Panc1 (cell line): ENCODE results near the gene MGRN1.
A peak's percentile ranks its signal among the peaks of the same experiment; 100 is the strongest.

ENCODE experiments used
- POLR2AphosphoS5 ChIP-seq: IDR thresholded peaks from 2 replicates; pipeline ENCODE4 v1.6.1; 2012; ENCODE audit warnings: mild to moderate bottlenecking, low read depth, low read length, moderate library complexity
- SIN3A ChIP-seq: IDR thresholded peaks from 2 replicates; pipeline ENCODE4 v1.6.1; 2012; ENCODE audit warnings: low read depth, mild to moderate bottlenecking, low read length, moderate library complexity, borderline replicate concordance; ENCODE audit not compliant: insufficient read depth
- TCF7L2 ChIP-seq: IDR thresholded peaks from 2 replicates; pipeline ENCODE4 v1.6.1; 2011; ENCODE audit warnings: mild to moderate bottlenecking, low read depth, low read length, inconsistent platforms
- TF ChIP-seq, protein P1 (sequence below): fragments of 450-650 bp; IDR thresholded peaks from 2 replicates; pipeline ENCODE4 v1.5.1; 2017; ENCODE audit warnings: mild to moderate bottlenecking
- TF ChIP-seq, protein P2 (sequence below), 2 experiments: IDR thresholded peaks; 2 replicates each; pipeline ENCODE4 v1.6.1; 2011 to 2012; ENCODE audit warnings: low read depth in 2 of 2, control low read depth in 1 of 2, low read length in 1 of 2, mild to moderate bottlenecking in 1 of 2, moderate library complexity in 1 of 2; ENCODE audit not compliant: insufficient read depth in 1 of 2

DNA sequence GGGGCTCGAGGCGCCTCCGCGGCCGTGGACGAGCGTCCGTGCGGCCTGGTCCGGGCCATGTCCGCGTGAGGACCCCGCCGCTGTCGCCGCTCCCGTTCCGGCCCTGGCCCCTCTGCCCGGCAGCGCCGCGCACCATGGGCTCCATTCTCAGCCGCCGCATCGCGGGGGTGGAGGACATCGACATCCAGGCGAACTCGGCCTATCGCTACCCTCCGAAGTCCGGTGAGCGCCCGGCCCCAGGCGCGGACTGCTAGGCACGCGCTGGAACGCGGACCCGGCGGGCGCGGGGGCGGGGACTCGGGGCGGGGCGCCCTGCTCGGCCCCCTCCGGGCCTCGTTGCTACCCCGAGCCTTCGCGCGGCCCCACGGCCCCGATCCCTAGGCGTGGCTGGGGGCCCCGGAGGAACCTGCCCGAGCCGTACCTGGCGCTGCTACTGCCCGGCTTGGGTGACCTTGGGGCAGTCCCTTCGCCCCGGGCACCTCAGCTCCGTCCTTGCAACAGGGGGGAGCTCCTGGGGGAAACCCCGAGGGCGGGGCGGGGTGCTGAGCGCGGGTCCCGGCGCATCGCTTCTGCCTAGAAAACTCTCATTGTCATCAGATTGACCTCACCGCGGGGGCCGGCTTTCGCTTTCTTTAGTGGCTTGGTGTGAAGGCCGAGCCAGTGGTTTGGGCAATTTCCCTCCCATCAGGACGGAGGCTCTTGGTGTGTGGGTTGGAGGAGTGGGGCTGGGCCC lies 367 bp downstream of the MGRN1 start:
- TF ChIP-seq, protein P1, sequence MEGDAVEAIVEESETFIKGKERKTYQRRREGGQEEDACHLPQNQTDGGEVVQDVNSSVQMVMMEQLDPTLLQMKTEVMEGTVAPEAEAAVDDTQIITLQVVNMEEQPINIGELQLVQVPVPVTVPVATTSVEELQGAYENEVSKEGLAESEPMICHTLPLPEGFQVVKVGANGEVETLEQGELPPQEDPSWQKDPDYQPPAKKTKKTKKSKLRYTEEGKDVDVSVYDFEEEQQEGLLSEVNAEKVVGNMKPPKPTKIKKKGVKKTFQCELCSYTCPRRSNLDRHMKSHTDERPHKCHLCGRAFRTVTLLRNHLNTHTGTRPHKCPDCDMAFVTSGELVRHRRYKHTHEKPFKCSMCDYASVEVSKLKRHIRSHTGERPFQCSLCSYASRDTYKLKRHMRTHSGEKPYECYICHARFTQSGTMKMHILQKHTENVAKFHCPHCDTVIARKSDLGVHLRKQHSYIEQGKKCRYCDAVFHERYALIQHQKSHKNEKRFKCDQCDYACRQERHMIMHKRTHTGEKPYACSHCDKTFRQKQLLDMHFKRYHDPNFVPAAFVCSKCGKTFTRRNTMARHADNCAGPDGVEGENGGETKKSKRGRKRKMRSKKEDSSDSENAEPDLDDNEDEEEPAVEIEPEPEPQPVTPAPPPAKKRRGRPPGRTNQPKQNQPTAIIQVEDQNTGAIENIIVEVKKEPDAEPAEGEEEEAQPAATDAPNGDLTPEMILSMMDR = no peak
- TF ChIP-seq, protein P2, sequence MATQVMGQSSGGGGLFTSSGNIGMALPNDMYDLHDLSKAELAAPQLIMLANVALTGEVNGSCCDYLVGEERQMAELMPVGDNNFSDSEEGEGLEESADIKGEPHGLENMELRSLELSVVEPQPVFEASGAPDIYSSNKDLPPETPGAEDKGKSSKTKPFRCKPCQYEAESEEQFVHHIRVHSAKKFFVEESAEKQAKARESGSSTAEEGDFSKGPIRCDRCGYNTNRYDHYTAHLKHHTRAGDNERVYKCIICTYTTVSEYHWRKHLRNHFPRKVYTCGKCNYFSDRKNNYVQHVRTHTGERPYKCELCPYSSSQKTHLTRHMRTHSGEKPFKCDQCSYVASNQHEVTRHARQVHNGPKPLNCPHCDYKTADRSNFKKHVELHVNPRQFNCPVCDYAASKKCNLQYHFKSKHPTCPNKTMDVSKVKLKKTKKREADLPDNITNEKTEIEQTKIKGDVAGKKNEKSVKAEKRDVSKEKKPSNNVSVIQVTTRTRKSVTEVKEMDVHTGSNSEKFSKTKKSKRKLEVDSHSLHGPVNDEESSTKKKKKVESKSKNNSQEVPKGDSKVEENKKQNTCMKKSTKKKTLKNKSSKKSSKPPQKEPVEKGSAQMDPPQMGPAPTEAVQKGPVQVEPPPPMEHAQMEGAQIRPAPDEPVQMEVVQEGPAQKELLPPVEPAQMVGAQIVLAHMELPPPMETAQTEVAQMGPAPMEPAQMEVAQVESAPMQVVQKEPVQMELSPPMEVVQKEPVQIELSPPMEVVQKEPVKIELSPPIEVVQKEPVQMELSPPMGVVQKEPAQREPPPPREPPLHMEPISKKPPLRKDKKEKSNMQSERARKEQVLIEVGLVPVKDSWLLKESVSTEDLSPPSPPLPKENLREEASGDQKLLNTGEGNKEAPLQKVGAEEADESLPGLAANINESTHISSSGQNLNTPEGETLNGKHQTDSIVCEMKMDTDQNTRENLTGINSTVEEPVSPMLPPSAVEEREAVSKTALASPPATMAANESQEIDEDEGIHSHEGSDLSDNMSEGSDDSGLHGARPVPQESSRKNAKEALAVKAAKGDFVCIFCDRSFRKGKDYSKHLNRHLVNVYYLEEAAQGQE (IDR thresholded peaks at IDR 0.05; ENCODE audit: insufficient read depth in 1 of 2, low read depth in 2 of 2, low read length in 1 of 2) = no peak
- TF ChIP-seq POLR2AphosphoS5 (peak; percentile 41; the same call in 1 of the 2 replicates), TCF7L2 (no peak), SIN3A (peak; percentile 92; the same call in 1 of the 2 replicates)
